ENCODE data around the gene PDK4.
"Not testable (repeated sequence)": the region's sequence is repeated elsewhere in the genome, so short reads cannot be mapped to it uniquely, and the experiment has no call there.

Gene PDK4

DNA sequence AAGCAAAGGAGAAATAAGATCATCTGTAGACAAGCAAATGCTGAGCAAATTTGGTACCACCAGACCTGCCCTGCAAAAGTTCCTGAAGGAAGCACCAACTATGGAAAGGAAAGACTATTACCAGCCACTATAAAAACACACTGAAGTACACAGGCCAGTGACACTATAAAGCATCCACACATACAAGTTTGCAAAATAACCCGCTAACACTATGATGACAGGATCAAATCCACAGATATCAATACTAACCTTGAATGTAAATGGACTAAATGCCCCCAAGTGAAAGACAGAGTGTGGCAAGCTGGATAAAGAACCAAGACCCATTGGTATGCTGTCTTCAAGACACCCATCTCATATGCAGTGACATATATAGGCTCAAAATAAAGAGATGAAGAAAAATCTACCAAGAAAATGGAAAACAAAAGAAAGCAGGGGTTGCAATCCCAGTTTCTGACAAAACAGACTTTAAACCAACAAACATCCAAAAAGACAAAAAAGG, 18.2 kb upstream of the PDK4 start:
- H3K9me3 Mint-ChIP-seq: no peaks in the 10 kb centered on the region
- no peaks in the 10 kb centered on the region for H3K27me3 Mint-ChIP-seq
- no peaks in the 10 kb centered on the region for H3K36me3 Mint-ChIP-seq (ENCODE audit: low read depth)
- no peak overlapping the region for H3K27ac Mint-ChIP-seq
- peaks cover 5% of the 10 kb centered on the region for H3K4me1 Mint-ChIP-seq (ENCODE audit: low read depth)
- H3K4me3 Mint-ChIP-seq: no peak overlapping the region

DNA sequence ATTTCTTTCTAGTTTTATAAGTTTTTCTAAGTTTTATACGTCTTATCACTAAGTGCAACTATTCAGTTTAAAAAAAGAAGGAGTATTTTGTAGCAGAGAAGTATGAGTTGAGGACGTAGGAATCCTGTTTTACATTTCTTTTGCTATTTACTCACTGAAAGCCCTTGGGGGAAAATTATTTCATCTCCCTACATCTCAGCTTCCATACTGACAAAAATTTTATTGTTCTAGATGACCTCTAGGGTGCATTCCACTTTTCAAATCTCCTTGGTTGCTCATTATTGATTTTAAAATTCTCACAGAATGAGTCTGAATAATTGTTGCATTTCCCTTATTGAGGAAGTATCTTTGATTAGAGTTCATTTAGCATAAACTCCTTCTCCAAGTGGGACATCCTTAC, 14.9 kb upstream of the PDK4 start:
- H3K27ac Mint-ChIP-seq: no peak overlapping the region
- no peaks in the 10 kb centered on the region for H3K27me3 Mint-ChIP-seq
- H3K4me1 Mint-ChIP-seq (ENCODE audit: low read depth): peaks cover 30% of the 10 kb centered on the region
- no peaks in the 10 kb centered on the region for H3K36me3 Mint-ChIP-seq (ENCODE audit: low read depth)
- no peak overlapping the region for H3K4me3 Mint-ChIP-seq
- no peaks in the 10 kb centered on the region for H3K9me3 Mint-ChIP-seq

DNA sequence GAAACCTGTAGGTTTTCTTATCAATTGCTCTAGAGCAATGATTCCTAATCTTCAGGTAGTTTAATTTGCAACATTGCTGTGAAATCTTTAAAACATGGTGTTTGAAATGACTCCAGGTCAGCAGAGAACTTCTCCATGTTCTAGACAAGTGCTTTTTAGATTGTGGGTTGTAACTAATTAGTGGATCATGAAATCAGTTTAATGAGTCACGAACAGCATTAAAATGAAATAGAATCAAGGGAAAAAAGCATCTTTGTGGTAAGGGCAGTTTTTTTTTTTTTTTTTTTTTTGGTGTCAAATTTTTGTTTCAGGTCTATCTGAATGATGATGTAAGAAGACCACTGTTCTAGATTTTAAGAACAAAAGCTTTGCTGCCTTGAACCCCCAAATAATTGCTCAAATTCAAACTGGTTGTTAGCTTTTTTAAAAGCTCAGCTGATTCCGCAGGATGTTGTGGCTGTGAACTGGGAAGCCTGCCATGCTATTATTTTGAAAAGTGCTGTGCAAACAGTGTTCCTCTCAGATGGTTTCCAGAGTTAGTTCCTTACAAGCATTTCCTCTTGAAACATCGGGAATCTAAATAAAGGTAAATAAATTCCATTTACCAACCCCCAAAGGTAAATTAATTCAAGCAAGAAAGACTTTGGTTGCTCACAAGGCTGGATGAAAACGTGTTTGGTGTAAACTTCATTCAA, 13.1 kb upstream of the PDK4 start:
- no peaks in the 10 kb centered on the region for H3K27me3 Mint-ChIP-seq
- no peak overlapping the region for H3K4me3 Mint-ChIP-seq
- H3K27ac Mint-ChIP-seq: peak overlapping the region; percentile 5
- no peaks in the 10 kb centered on the region for H3K36me3 Mint-ChIP-seq (ENCODE audit: low read depth)
- no peaks in the 10 kb centered on the region for H3K9me3 Mint-ChIP-seq
- peaks cover 30% of the 10 kb centered on the region for H3K4me1 Mint-ChIP-seq (ENCODE audit: low read depth)

DNA sequence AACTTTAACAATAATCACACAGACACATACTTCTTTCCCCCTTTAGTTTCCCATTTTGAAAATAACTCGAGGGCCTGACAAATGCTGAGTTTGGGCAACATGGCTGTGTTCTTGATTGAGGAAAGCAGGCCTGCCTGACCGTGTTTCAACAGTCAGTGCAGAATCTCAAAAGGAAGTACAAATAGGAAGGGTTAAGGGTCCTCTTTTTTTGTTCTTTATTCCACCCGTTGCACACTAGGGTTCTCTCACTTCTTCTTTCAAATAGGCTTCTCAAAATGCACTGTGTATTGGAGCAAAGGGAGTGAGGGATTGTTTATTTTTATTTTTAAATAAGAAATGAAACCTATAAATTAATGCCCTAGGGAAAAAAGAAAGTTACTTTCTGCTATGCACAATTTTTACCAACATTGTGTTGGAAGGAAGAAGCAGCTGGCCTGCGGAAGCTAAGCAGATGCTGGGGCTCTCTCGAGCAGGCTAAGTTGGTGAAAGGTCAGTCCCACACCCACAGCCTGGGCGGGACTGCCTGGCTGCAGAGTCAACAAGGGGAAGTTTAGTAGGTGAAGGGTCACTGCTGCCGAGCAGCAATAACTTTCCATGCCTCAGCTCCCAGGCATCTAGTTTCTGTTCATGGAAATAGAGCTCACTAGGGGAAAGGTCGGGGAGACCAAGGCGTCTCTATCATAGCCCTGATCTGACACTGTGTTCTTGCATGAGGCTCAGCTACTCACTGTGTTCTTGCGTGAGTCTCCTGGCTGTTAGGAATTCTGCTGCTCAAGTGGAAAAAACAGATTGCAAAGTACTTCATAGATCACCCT, 12.2 kb upstream of the PDK4 start:
- H3K9me3 Mint-ChIP-seq: no peaks in the 10 kb centered on the region
- H3K4me1 Mint-ChIP-seq (ENCODE audit: low read depth): peaks cover 30% of the 10 kb centered on the region
- no peaks in the 10 kb centered on the region for H3K27me3 Mint-ChIP-seq
- H3K27ac Mint-ChIP-seq: peak overlapping the region; percentile 31
- no peaks in the 10 kb centered on the region for H3K36me3 Mint-ChIP-seq (ENCODE audit: low read depth)
- no peak overlapping the region for H3K4me3 Mint-ChIP-seq

DNA sequence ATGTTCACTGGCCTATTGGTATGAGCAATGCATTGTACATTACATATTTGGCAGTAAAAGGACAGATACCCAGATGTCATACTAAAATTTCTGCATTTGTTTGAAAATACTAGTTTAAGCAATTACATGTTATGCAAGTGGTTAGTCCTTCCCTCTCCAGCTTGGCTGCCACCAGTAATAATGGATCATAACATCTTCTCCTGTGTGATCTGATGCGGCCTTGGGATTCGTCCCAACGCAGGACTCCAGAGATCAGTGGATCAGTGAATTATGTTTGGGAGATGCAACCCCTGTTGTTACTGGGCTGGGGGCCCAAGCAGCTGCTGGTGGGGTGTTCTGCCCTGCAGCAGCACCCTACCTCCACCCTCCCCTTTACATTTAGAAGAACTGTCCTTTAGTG, 11.2 kb upstream of the PDK4 start:
- H3K4me3 Mint-ChIP-seq: no peak overlapping the region

DNA sequence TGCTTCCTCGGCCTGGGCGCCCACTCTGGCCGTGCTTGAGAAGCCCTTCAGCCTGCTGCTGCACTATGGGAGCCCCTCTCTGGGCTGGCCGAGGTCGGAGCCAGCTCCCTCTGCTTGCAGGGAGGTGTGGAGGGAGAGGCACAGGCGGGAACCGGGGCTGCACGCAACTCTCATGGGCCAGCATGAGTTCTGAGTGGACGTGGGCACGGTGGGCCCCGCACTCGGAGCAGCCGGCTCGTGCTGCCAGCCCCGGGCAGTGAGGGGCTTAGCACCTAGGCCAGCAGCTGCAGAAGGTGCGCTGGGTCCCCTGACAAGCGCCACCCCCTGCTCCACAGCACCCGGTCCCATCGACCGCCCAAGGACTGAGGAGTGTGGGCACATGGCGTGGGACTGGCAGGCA, 9.0 kb upstream of the PDK4 start:
- no peaks in the 10 kb centered on the region for H3K27me3 Mint-ChIP-seq
- no peaks in the 10 kb centered on the region for H3K36me3 Mint-ChIP-seq (ENCODE audit: low read depth)
- H3K4me1 Mint-ChIP-seq (ENCODE audit: low read depth): peaks cover 30% of the 10 kb centered on the region
- no peak overlapping the region for H3K4me3 Mint-ChIP-seq
- H3K27ac Mint-ChIP-seq: no peak overlapping the region
- no peaks in the 10 kb centered on the region for H3K9me3 Mint-ChIP-seq

More for the DNA sequence above, 11.2 kb upstream of the PDK4 start:
- H3K4me1 Mint-ChIP-seq (ENCODE audit: low read depth): peaks cover 30% of the 10 kb centered on the region
- no peak overlapping the region for H3K27ac Mint-ChIP-seq
- H3K36me3 Mint-ChIP-seq (ENCODE audit: low read depth): no peaks in the 10 kb centered on the region
- H3K27me3 Mint-ChIP-seq: no peaks in the 10 kb centered on the region
- no peaks in the 10 kb centered on the region for H3K9me3 Mint-ChIP-seq

DNA sequence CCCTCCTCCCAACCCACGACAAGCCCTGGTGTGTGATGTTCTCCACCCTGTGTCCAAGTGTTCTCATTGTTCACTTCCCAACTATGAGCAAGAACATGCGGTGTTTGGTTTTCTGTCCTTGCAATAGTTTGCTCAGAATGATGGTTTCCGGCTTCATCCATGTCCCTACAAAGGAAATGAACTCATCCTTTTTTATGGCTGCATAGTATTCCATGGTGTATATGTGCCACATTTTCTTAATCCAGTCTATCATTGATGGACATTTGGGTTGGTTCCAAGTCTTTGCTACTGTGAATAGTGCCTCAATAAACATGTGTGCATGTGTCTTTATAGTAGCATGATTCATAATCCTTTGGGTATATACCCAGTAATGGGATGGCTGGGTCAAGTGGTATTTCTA, 8.5 kb upstream of the PDK4 start:
- H3K4me1 Mint-ChIP-seq (ENCODE audit: low read depth): peaks cover 29% of the 10 kb centered on the region
- H3K27me3 Mint-ChIP-seq; H3K27ac Mint-ChIP-seq; H3K4me3 Mint-ChIP-seq; H3K9me3 Mint-ChIP-seq; H3K36me3 Mint-ChIP-seq (ENCODE audit: low read depth): not testable (repeated sequence)

DNA sequence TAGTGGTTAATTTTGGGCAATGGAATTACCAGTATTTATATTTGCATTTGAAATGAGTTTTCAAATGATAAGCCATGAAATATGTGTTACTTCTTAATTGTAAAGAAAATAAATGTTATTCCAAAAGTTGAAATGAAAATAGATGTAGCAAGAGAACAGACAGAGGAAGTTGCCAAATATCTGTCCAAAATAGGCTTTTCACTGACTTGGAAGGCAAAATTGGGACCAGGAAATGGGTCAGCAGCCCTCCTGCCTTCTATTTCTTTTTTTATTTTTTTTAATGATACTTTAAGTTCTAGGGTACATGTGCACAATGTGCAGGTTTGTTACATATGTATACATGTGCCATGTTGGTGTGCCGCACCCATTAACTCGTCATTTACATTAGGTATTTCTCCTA, 8.1 kb upstream of the PDK4 start:
- not testable (repeated sequence) for H3K36me3 Mint-ChIP-seq (ENCODE audit: low read depth); H3K27me3 Mint-ChIP-seq; H3K9me3 Mint-ChIP-seq; H3K27ac Mint-ChIP-seq; H3K4me3 Mint-ChIP-seq
- peaks cover 25% of the 10 kb centered on the region for H3K4me1 Mint-ChIP-seq (ENCODE audit: low read depth)

DNA sequence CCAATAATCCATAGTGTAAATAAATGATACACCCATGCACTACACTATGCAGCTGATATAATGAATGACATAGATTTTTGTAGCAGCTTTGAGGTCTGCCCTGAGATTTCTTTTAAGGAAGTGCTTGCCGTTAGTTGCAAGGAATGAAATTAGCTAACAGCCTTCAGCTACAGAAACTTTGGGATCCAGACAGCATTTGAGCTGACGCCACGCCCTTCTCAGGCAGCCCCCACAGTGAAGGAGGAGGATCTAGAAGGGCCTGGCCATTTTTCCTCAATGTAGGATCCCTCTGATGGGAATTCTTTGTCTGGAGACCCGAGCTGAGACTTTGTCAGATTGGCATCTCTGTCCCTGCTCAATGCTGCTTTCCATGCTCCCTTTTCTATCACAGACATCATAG, 6.1 kb upstream of the PDK4 start:
- Mint-ChIP-seq H3K36me3 (ENCODE audit: low read depth) (no peaks in the 10 kb centered on the region), H3K9me3 (no peaks in the 10 kb centered on the region), H3K27me3 (peaks cover 4% of the 10 kb centered on the region), H3K27ac (no peak overlapping the region), H3K4me3 (no peak overlapping the region), H3K4me1 (ENCODE audit: low read depth) (peaks cover 10% of the 10 kb centered on the region)

DNA sequence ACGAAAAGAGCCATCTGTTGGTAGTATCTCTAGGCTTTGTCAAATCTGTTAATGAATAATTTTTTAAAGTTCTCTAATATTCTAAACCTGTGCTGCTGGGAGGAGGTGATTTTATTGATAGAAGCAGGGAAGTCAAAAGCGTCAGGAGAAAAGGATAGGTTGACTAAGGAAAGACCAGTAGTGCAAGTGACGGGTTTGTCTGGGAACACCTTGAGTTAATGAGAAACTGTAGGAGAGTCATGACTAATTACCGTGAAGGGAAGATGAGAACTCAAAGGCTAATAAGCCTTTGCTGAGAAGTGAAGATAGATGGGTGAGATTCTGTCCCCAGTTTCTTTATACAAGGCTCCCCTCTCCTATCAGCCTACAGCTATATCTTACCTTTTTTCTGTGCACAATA, 5.0 kb upstream of the PDK4 start:
- H3K4me3 Mint-ChIP-seq: no peak overlapping the region
- H3K27ac Mint-ChIP-seq: no peak overlapping the region
- H3K36me3 Mint-ChIP-seq (ENCODE audit: low read depth): no peaks in the 10 kb centered on the region
- H3K27me3 Mint-ChIP-seq: peaks cover 9% of the 10 kb centered on the region
- H3K9me3 Mint-ChIP-seq: no peaks in the 10 kb centered on the region
- H3K4me1 Mint-ChIP-seq (ENCODE audit: low read depth): peaks cover 3% of the 10 kb centered on the region

DNA sequence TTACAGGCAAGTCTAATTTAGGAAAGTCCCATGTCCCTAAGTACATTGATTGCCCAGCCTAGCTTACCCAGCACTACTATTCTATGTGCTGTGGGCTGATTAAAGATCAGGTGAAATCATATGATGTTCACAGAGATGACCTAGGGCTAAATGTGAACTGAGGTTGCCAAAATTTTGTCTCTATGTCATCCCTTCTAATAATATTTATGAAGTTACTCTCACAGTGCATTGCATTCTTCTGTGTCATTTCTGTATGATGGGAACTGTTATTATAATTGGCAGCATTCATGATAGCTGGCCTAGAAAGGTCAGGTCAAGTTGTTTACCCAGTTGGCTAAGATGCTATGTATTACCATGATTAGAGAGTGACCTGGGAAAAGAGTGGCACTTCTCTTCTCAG, 2.8 kb upstream of the PDK4 start:
- Mint-ChIP-seq H3K4me1 (ENCODE audit: low read depth) (peaks cover 10% of the 10 kb centered on the region), H3K27me3 (peaks cover 19% of the 10 kb centered on the region), H3K4me3 (no peak overlapping the region), H3K9me3 (no peaks in the 10 kb centered on the region), H3K27ac (no peak overlapping the region), H3K36me3 (ENCODE audit: low read depth) (no peaks in the 10 kb centered on the region)

DNA sequence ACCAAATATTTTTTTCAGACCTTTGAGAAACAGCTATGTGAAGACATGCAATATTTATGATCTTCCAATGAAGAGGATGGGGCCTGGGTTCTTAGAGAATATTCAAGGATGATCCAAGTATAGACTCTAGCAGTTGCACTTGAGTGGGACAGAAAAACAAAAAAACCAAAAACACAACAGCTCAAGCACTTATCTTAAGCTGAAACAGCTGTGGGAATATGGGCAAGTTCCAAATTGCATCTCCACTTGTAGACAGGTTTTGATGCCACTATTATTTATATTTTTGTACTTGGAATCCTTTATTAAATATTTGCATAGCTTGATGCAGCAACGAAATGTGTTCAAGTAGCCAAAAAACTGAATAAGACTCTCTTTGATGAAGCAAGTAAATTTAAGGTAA, 2.2 kb upstream of the PDK4 start:
- peaks cover 10% of the 10 kb centered on the region for H3K4me1 Mint-ChIP-seq (ENCODE audit: low read depth)
- peaks cover 19% of the 10 kb centered on the region for H3K27me3 Mint-ChIP-seq
- H3K4me3 Mint-ChIP-seq: no peak overlapping the region
- no peaks in the 10 kb centered on the region for H3K9me3 Mint-ChIP-seq
- no peak overlapping the region for H3K27ac Mint-ChIP-seq
- no peaks in the 10 kb centered on the region for H3K36me3 Mint-ChIP-seq (ENCODE audit: low read depth)

DNA sequence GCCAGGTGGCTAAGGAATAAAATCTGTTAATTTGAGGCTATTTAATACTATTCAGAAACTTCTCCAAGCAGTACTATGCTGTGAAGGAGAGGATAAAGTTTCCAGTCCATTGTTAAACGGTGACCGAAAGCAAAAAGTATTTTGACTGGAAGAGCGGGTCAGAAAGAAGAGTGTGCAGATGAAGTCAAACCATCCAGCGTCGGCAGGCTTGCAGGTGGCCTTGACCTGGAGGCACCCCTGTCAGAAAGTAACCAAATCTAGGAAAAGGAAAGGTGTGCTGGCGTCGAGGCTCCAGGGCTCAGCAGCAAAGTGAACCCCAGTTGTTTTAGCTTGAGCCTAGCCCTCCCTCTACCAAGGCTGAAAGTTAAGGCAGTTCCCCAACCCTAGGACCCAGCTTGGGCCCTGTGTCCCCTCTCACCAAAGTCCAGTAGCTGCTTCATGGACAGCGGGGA, 544 bp downstream of the PDK4 start:
- peak overlapping the region; percentile 63 for H3K4me3 Mint-ChIP-seq
- H3K27me3 Mint-ChIP-seq: peaks cover 19% of the 10 kb centered on the region
- H3K27ac Mint-ChIP-seq: no peak overlapping the region
- H3K36me3 Mint-ChIP-seq (ENCODE audit: low read depth): no peaks in the 10 kb centered on the region
- H3K9me3 Mint-ChIP-seq: no peaks in the 10 kb centered on the region
- H3K4me1 Mint-ChIP-seq (ENCODE audit: low read depth): peaks cover 10% of the 10 kb centered on the region

DNA sequence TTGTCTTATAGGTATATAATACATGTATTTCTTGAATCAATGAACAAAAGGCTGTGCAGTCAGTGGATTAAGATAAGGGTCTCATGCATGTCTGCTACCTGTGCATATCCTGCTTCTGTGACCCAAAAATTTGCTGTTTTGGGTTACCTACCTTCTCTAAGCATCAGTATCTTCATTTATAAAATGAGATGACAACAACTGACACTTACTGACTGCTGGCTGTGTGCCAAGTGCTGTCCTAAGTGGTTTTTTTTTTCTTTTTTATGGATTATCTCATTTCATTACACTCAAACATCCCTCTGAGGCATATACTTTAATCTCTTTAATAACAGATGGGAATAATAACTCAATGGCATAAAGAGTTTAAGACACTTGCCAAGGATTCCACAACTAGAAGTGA, 2.1 kb downstream of the PDK4 start:
- Mint-ChIP-seq H3K36me3 (ENCODE audit: low read depth) (no peaks in the 10 kb centered on the region), H3K27me3 (peaks cover 19% of the 10 kb centered on the region), H3K4me1 (ENCODE audit: low read depth) (peaks cover 10% of the 10 kb centered on the region), H3K9me3 (no peaks in the 10 kb centered on the region), H3K4me3 (no peak overlapping the region), H3K27ac (no peak overlapping the region)

DNA sequence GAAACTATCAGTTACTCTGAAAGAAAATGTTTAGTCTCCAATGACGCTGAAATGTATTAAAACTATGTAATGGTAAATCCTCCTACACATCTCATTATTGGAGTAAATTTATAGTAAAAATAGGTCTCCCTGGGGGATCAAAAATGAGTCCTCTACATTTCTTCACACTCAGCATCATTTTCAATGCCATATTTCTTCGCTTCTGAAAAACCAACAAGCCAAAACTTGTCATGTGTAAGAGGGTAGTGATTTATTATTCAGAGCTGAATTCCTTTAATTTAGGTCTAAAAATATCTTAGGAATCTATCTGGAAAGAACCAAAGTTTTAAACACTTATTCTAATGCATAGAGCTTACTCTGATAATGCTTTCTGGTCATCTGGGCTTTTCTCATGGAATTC, 3.0 kb downstream of the PDK4 start:
- Mint-ChIP-seq H3K4me1 (ENCODE audit: low read depth) (peaks cover 10% of the 10 kb centered on the region), H3K27ac (no peak overlapping the region), H3K36me3 (ENCODE audit: low read depth) (no peaks in the 10 kb centered on the region), H3K27me3 (peaks cover 17% of the 10 kb centered on the region), H3K4me3 (no peak overlapping the region), H3K9me3 (no peaks in the 10 kb centered on the region)

All from stimulated activated naive CD8-positive, alpha-beta T cell treated with anti-CD3 and anti-CD28 coated beads, Interleukin-15, Interleukin-2, amounts not matched to agents 100 ng/mL and 50 ng/mL, for 24 hours (primary cell).